ENCODE data around the gene CLSTN1. TPM values are rescaled to one million over a fixed set of nuclear protein-coding genes. Genes with fewer than 3 reads are reported as not detected.

CLSTN1 gene
- total RNA-seq, 1 donor from 2014 or later, result 84.8 TPM

- TF ChIP-seq CTCF (IDR thresholded peaks at IDR 0.05; ENCODE audit: unreplicated experiment), result no peak
- no peak for DNase-seq (ENCODE audit: low spot score)
- H3K27ac Mint-ChIP-seq (ENCODE audit: unreplicated experiment), result no peak overlapping the region
- H3K9me3 Mint-ChIP-seq (ENCODE audit: unreplicated experiment), result no peaks in the 10 kb centered on the region
- H3K27me3 Mint-ChIP-seq (ENCODE audit: unreplicated experiment), result no peaks in the 10 kb centered on the region
- peaks cover 12% of the 10 kb centered on the region for H3K36me3 Mint-ChIP-seq (ENCODE audit: low read depth, unreplicated experiment)
- H3K4me3 Mint-ChIP-seq (ENCODE audit: unreplicated experiment), result no peak overlapping the region
- H3K4me1 Mint-ChIP-seq (ENCODE audit: unreplicated experiment), result no peaks in the 10 kb centered on the region
These were observed 28.9 kb upstream of the CLSTN1 start for GRCh38 chr1:9852410-9853248.

DNA sequence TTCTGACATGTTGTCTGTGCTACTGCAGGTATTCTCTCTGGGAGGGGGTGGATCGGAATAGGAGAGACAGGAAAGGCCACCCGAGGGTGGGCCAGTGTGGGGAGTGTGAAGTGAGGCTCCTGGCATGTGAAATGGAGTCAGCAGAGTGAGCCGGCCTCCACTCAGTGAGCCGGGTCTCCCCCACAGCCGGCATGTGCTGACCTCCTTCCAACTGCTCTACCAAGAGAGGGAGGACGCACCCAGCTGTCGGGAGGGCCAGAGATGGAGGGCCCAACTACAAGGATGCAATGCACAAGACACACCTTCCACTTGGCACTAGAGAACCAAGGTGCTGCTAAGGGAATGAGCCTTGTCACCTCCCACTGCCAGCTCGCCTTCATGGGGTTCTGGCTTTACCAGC lies 28.2 kb upstream of the CLSTN1 start:
- Mint-ChIP-seq H3K9me3 (ENCODE audit: unreplicated experiment) (no peaks in the 10 kb centered on the region), H3K27me3 (ENCODE audit: unreplicated experiment) (no peaks in the 10 kb centered on the region), H3K4me1 (ENCODE audit: unreplicated experiment) (no peaks in the 10 kb centered on the region), H3K27ac (ENCODE audit: unreplicated experiment) (no peak overlapping the region), H3K36me3 (ENCODE audit: low read depth, unreplicated experiment) (peaks cover 11% of the 10 kb centered on the region), H3K4me3 (ENCODE audit: unreplicated experiment) (no peak overlapping the region)
- no peak for TF ChIP-seq CTCF (IDR thresholded peaks at IDR 0.05; ENCODE audit: unreplicated experiment)
- no peak for DNase-seq (ENCODE audit: low spot score)

GRCh38 chr1:9850442-9851162 lies 26.8 kb upstream of the CLSTN1 start:
- Mint-ChIP-seq H3K9me3 (ENCODE audit: unreplicated experiment) (no peaks in the 10 kb centered on the region), H3K27me3 (ENCODE audit: unreplicated experiment) (peaks cover 3% of the 10 kb centered on the region), H3K4me3 (ENCODE audit: unreplicated experiment) (no peak overlapping the region), H3K27ac (ENCODE audit: unreplicated experiment) (no peak overlapping the region), H3K36me3 (ENCODE audit: low read depth, unreplicated experiment) (peaks cover 11% of the 10 kb centered on the region), H3K4me1 (ENCODE audit: unreplicated experiment) (no peaks in the 10 kb centered on the region)
- no peak for DNase-seq (ENCODE audit: low spot score)
- no peak for TF ChIP-seq CTCF (IDR thresholded peaks at IDR 0.05; ENCODE audit: unreplicated experiment)

- TF ChIP-seq CTCF (IDR thresholded peaks at IDR 0.05; ENCODE audit: unreplicated experiment), result no peak
- DNase-seq (ENCODE audit: low spot score), result no peak
- H3K4me3 Mint-ChIP-seq (ENCODE audit: unreplicated experiment), result no peak overlapping the region
- no peaks in the 10 kb centered on the region for H3K9me3 Mint-ChIP-seq (ENCODE audit: unreplicated experiment)
- H3K27me3 Mint-ChIP-seq (ENCODE audit: unreplicated experiment), result peaks cover 6% of the 10 kb centered on the region
- H3K27ac Mint-ChIP-seq (ENCODE audit: unreplicated experiment), result no peak overlapping the region
- peaks cover 2% of the 10 kb centered on the region for H3K4me1 Mint-ChIP-seq (ENCODE audit: unreplicated experiment)
- H3K36me3 Mint-ChIP-seq (ENCODE audit: low read depth, unreplicated experiment), result peaks cover 11% of the 10 kb centered on the region
These were observed 26.1 kb upstream of the CLSTN1 start for GRCh38 chr1:9849691-9850441.

Measured in endothelial cell (in vitro differentiated cells).